Uterus (tissue), 2 donors: ENCODE data around the gene COPZ2.

Source experiments
- CTCF ChIP-seq, 4 experiments: fragments of 200-600 bp in 2 of 4; fragments of 450-650 bp in 2 of 4; sonication (generic) in 2 of 4; IDR thresholded peaks; one replicate each; pipeline ENCODE4 v1.5.1; 2016 to 2019; ENCODE audit warnings: antibody characterized with exemption in 4 of 4, mild to moderate bottlenecking in 2 of 4, moderate library complexity in 1 of 4
- POLR2A ChIP-seq, 2 donors: fragments of 450-650 bp; IDR thresholded peaks; one replicate each; pipeline ENCODE4 v1.6.1; 2016; ENCODE audit warnings: antibody characterized with exemption in 2 of 2, mild to moderate bottlenecking in 1 of 2, moderate library complexity in 1 of 2

GRCh38 chr17:48022901-48023300, 14.7 kb downstream of the COPZ2 start:
- TF ChIP-seq CTCF (IDR thresholded peaks at IDR 0.05) (no peak), POLR2A (IDR thresholded peaks at IDR 0.05) (no peak)
